ENCODE data around the gene ATP13A3. TPM values are rescaled to one million over a fixed set of nuclear protein-coding genes. Genes with fewer than 3 reads are reported as not detected.

The ATP13A3 gene
- total RNA-seq, 1 experiment from 2014 or later = 119 TPM

GRCh38 chr3:194382892-194383223 lies 103.9 kb downstream of the ATP13A3 start:
- POLR2A ChIA-PET = no interaction called here
- intact Hi-C loops (cut with micrococcal nuclease) = no loop called here
- Mint-ChIP-seq H3K4me1 (ENCODE audit: insufficient read depth, unreplicated experiment) (no peaks in the 10 kb centered on the region), H3K4me3 (ENCODE audit: unreplicated experiment) (no peak overlapping the region), H3K9me3 (ENCODE audit: unreplicated experiment) (no peaks in the 10 kb centered on the region), H3K36me3 (ENCODE audit: insufficient read depth, unreplicated experiment) (no peaks in the 10 kb centered on the region), H3K27me3 (ENCODE audit: insufficient read depth, unreplicated experiment) (peaks cover 35% of the 10 kb centered on the region), H3K27ac (ENCODE audit: low read depth, unreplicated experiment) (no peak overlapping the region)
- CTCF ChIA-PET = no interaction called here
- BruUV-seq (replicated peaks) = no TSS peak
- TF ChIP-seq CTCF (IDR thresholded peaks at IDR 0.05; ENCODE audit: unreplicated experiment) = no peak
- DNase-seq (ENCODE audit: unreplicated experiment) = no peak

GRCh38 chr3:194382196-194382891 lies 104.5 kb downstream of the ATP13A3 start:
- CTCF ChIA-PET = no interaction called here
- no peaks in the 10 kb centered on the region for H3K36me3 Mint-ChIP-seq (ENCODE audit: insufficient read depth, unreplicated experiment)
- H3K4me3 Mint-ChIP-seq (ENCODE audit: unreplicated experiment) = no peak overlapping the region
- no peaks in the 10 kb centered on the region for H3K9me3 Mint-ChIP-seq (ENCODE audit: unreplicated experiment)
- H3K27me3 Mint-ChIP-seq (ENCODE audit: insufficient read depth, unreplicated experiment) = peaks cover 36% of the 10 kb centered on the region
- intact Hi-C loops (cut with micrococcal nuclease) = no loop called here
- POLR2A ChIA-PET = no interaction called here
- BruUV-seq (replicated peaks) = no TSS peak
- TF ChIP-seq CTCF (IDR thresholded peaks at IDR 0.05; ENCODE audit: unreplicated experiment) = no peak
- DNase-seq (ENCODE audit: unreplicated experiment) = no peak
- H3K4me1 Mint-ChIP-seq (ENCODE audit: insufficient read depth, unreplicated experiment) = no peaks in the 10 kb centered on the region
- H3K27ac Mint-ChIP-seq (ENCODE audit: low read depth, unreplicated experiment) = no peak overlapping the region

- ChIA-PET POLR2A (no interaction called here), CTCF (no interaction called here)
- intact Hi-C loops (cut with micrococcal nuclease) = no loop called here
- no peak for TF ChIP-seq CTCF (IDR thresholded peaks at IDR 0.05; ENCODE audit: unreplicated experiment)
- DNase-seq (ENCODE audit: unreplicated experiment) = no peak
- no peaks in the 10 kb centered on the region for H3K36me3 Mint-ChIP-seq (ENCODE audit: insufficient read depth, unreplicated experiment)
- H3K4me3 Mint-ChIP-seq (ENCODE audit: unreplicated experiment) = no peak overlapping the region
- no TSS peak for BruUV-seq (replicated peaks)
- no peaks in the 10 kb centered on the region for H3K9me3 Mint-ChIP-seq (ENCODE audit: unreplicated experiment)
- H3K27me3 Mint-ChIP-seq (ENCODE audit: insufficient read depth, unreplicated experiment) = peaks cover 45% of the 10 kb centered on the region
- H3K27ac Mint-ChIP-seq (ENCODE audit: low read depth, unreplicated experiment) = no peak overlapping the region
- H3K4me1 Mint-ChIP-seq (ENCODE audit: insufficient read depth, unreplicated experiment) = no peaks in the 10 kb centered on the region
Observed at GRCh38 chr3:194381460-194381875, 105.3 kb downstream of the ATP13A3 start.

- TF ChIP-seq CTCF (IDR thresholded peaks at IDR 0.05; ENCODE audit: unreplicated experiment) = no peak
- H3K4me1 Mint-ChIP-seq (ENCODE audit: insufficient read depth, unreplicated experiment) = no peaks in the 10 kb centered on the region
- ChIA-PET POLR2A (interaction anchor here (1.0 kb wide), 1 partner anchor 9 kb away, joined by 3 read pairs; no protein-coding TSS in a partner anchor), CTCF (interaction anchor here (0.7 to 0.9 kb wide), 2 partner anchors 35 to 37 kb away, joined by 3 to 4 read pairs; no protein-coding TSS in a partner anchor)
- DNase-seq (ENCODE audit: unreplicated experiment) = no peak
- BruUV-seq (replicated peaks) = no TSS peak
- no peak overlapping the region for H3K27ac Mint-ChIP-seq (ENCODE audit: low read depth, unreplicated experiment)
- H3K9me3 Mint-ChIP-seq (ENCODE audit: unreplicated experiment) = no peaks in the 10 kb centered on the region
- intact Hi-C loops (cut with micrococcal nuclease) = no loop called here
- H3K27me3 Mint-ChIP-seq (ENCODE audit: insufficient read depth, unreplicated experiment) = peaks cover 54% of the 10 kb centered on the region
- H3K4me3 Mint-ChIP-seq (ENCODE audit: unreplicated experiment) = no peak overlapping the region
- H3K36me3 Mint-ChIP-seq (ENCODE audit: insufficient read depth, unreplicated experiment) = no peaks in the 10 kb centered on the region
Observed at GRCh38 chr3:194380326-194380725, 106.5 kb downstream of the ATP13A3 start.

Measured in MCF 10A (cell line).